SU-DHL-6 (cell line): ENCODE results near the gene DCANP1.

Experiments
- H2AFZ ChIP-seq: fragments of 200-600 bp; sonication (generic); 2 replicates; pipeline ENCODE4 v1.6.1; 2014; ENCODE audit warnings: low read depth, mild to moderate bottlenecking, moderate library complexity, mixed read lengths, antibody characterized with exemption, low read length; ENCODE audit not compliant: severe bottlenecking
- H3F3A ChIP-seq: fragments of 200-600 bp; shearing (Covaris generic); 2 replicates; pipeline ENCODE4 v1.6.0; 2016; ENCODE audit warnings: antibody characterized with exemption, mild to moderate bottlenecking; ENCODE audit not compliant: insufficient read depth
- H3K27ac ChIP-seq: fragments of 200-600 bp; sonication (generic); 2 replicates; pipeline ENCODE4 v1.5.1; 2016; ENCODE audit warnings: low read depth, mild to moderate bottlenecking, low read length, moderate library complexity, mixed read lengths
- H3K27me3 ChIP-seq: fragments of 200-600 bp; sonication (generic), shearing (Covaris generic); 2 replicates; pipeline ENCODE4 v1.6.0; 2014; ENCODE audit warnings: mild to moderate bottlenecking, low read length
- H3K36me3 ChIP-seq: fragments of 200-600 bp; sonication (generic); 2 replicates; pipeline ENCODE4 v1.6.1; 2014; ENCODE audit warnings: mild to moderate bottlenecking, low read length, mixed read lengths
- H3K4me2 ChIP-seq: fragments of 300-600, 200-600 bp; shearing (Covaris generic), sonication (generic); 2 replicates; pipeline ENCODE4 v1.6.0; 2014; ENCODE audit warnings: low read length, low read depth, mild to moderate bottlenecking; ENCODE audit not compliant: poor library complexity, severe bottlenecking
- H3K4me3 ChIP-seq: fragments of 200-600 bp; sonication (generic); 2 replicates; pipeline ENCODE4 v1.5.1; 2014; ENCODE audit warnings: antibody characterized with exemption, low read length, mild to moderate bottlenecking, mixed read lengths; ENCODE audit not compliant: insufficient read depth, poor library complexity, severe bottlenecking
- H3K79me2 ChIP-seq: fragments of 200-600 bp; sonication (generic); 2 replicates; pipeline ENCODE4 v1.6.1; 2014; ENCODE audit warnings: mild to moderate bottlenecking, low read length, moderate library complexity; ENCODE audit not compliant: insufficient read depth
- H3K9ac ChIP-seq: fragments of 200-600 bp; sonication (generic); 2 replicates; pipeline ENCODE4 v1.7.0; 2014; ENCODE audit warnings: mild to moderate bottlenecking, low read length
- H3K9me2 ChIP-seq: fragments of 200-600 bp; sonication (generic); replicated peaks from 2 replicates; pipeline ENCODE4 v1.6.1; 2014; ENCODE audit warnings: low read length; ENCODE audit not compliant: insufficient read depth
- H3K9me3 ChIP-seq: fragments of 200-600 bp; sonication (generic); 2 replicates; pipeline ENCODE4 v1.6.1; 2014; ENCODE audit warnings: low read length, mixed read lengths; ENCODE audit not compliant: insufficient read depth
- H4K20me1 ChIP-seq: fragments of 200-600 bp; sonication (generic); 2 replicates; pipeline ENCODE4 v1.6.1; 2014; ENCODE audit warnings: low read depth, mild to moderate bottlenecking, antibody characterized with exemption, low read length, moderate library complexity, mixed read lengths
- CTCF ChIP-seq: fragments of 200-600 bp; sonication (generic); IDR thresholded peaks from one replicate; pipeline ENCODE4 v1.5.1; 2017; ENCODE audit warnings: antibody characterized with exemption, mild to moderate bottlenecking, low read length, moderate library complexity; ENCODE audit not compliant: insufficient read depth, poor library complexity, severe bottlenecking
- EZH2phosphoT487 ChIP-seq: fragments of 200-600 bp; sonication (generic), shearing (Covaris generic); conservative IDR thresholded peaks from 2 replicates; pipeline ENCODE4 v1.6.1; 2018; ENCODE audit warnings: mild to moderate bottlenecking, antibody characterized with exemption, low read length, moderate library complexity, mixed read lengths

DCANP1 gene

GRCh38 chr5:135480511-135480910, 33.4 kb upstream of the DCANP1 start:
- H3K4me2 ChIP-seq = no peak overlapping the region
- H3K4me3 ChIP-seq = no peak overlapping the region
- no peaks in the 10 kb centered on the region for H4K20me1 ChIP-seq
- no peaks in the 10 kb centered on the region for H3K36me3 ChIP-seq
- TF ChIP-seq EZH2phosphoT487 (no peak), CTCF (no peak)
- H3K9me3 ChIP-seq = no peaks in the 10 kb centered on the region
- H2AFZ ChIP-seq = no peak overlapping the region
- no peaks in the 10 kb centered on the region for H3K9me2 ChIP-seq
- no peak overlapping the region for H3K27ac ChIP-seq
- no peak overlapping the region for H3K9ac ChIP-seq
- no peaks in the 10 kb centered on the region for H3K27me3 ChIP-seq
- H3F3A ChIP-seq = no peaks in the 10 kb centered on the region
- no peaks in the 10 kb centered on the region for H3K79me2 ChIP-seq

- Histone ChIP-seq H3K27ac (no peak overlapping the region), H3K79me2 (no peaks in the 10 kb centered on the region), H2AFZ (no peak overlapping the region), H4K20me1 (no peaks in the 10 kb centered on the region), H3K9me2 (no peaks in the 10 kb centered on the region), H3K9ac (no peak overlapping the region), H3K4me2 (no peak overlapping the region), H3K27me3 (no peaks in the 10 kb centered on the region), H3K9me3 (no peaks in the 10 kb centered on the region), H3K36me3 (no peaks in the 10 kb centered on the region), H3F3A (no peaks in the 10 kb centered on the region), H3K4me3 (no peak overlapping the region)
- TF ChIP-seq CTCF = no peak
- TF ChIP-seq EZH2phosphoT487 = no peak
Observed at GRCh38 chr5:135478938-135479337, 31.8 kb upstream of the DCANP1 start.

GRCh38 chr5:135477613-135478066, 30.5 kb upstream of the DCANP1 start:
- no peaks in the 10 kb centered on the region for H3K27me3 ChIP-seq
- H3K9me3 ChIP-seq = no peaks in the 10 kb centered on the region
- H3K36me3 ChIP-seq = no peaks in the 10 kb centered on the region
- no peak overlapping the region for H3K27ac ChIP-seq
- TF ChIP-seq CTCF (no peak), EZH2phosphoT487 (no peak)
- H3K9ac ChIP-seq = no peak overlapping the region
- H3K4me3 ChIP-seq = no peak overlapping the region
- no peaks in the 10 kb centered on the region for H3F3A ChIP-seq
- no peak overlapping the region for H3K4me2 ChIP-seq
- H2AFZ ChIP-seq = no peak overlapping the region
- H3K9me2 ChIP-seq = no peaks in the 10 kb centered on the region
- H4K20me1 ChIP-seq = no peaks in the 10 kb centered on the region
- H3K79me2 ChIP-seq = no peaks in the 10 kb centered on the region
